Measurements from ENCODE around the gene KIF26A.

KIF26A gene

GRCh38 chr14:104190396-104191000, 52.1 kb downstream of the KIF26A start:
- no peak overlapping the region for H3K4me3 ChIP-seq (replicated peaks; ENCODE audit: low read depth, low read length)
- no peak for DNase-seq (ENCODE audit: low read depth)
- TF ChIP-seq, protein P1, sequence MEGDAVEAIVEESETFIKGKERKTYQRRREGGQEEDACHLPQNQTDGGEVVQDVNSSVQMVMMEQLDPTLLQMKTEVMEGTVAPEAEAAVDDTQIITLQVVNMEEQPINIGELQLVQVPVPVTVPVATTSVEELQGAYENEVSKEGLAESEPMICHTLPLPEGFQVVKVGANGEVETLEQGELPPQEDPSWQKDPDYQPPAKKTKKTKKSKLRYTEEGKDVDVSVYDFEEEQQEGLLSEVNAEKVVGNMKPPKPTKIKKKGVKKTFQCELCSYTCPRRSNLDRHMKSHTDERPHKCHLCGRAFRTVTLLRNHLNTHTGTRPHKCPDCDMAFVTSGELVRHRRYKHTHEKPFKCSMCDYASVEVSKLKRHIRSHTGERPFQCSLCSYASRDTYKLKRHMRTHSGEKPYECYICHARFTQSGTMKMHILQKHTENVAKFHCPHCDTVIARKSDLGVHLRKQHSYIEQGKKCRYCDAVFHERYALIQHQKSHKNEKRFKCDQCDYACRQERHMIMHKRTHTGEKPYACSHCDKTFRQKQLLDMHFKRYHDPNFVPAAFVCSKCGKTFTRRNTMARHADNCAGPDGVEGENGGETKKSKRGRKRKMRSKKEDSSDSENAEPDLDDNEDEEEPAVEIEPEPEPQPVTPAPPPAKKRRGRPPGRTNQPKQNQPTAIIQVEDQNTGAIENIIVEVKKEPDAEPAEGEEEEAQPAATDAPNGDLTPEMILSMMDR (IDR thresholded peaks at IDR 0.05; ENCODE audit: low read length, missing control alignments), result no peak

GRCh38 chr14:104191409-104191997, 53.1 kb downstream of the KIF26A start:
- H3K4me3 ChIP-seq (replicated peaks; ENCODE audit: low read depth, low read length), result no peak overlapping the region
- TF ChIP-seq, protein P1 (IDR thresholded peaks at IDR 0.05; ENCODE audit: low read length, missing control alignments), result no peak
- no peak for DNase-seq (ENCODE audit: low read depth)

GRCh38 chr14:104192146-104192882, 53.9 kb downstream of the KIF26A start:
- DNase-seq (ENCODE audit: low read depth), result no peak
- no peak overlapping the region for H3K4me3 ChIP-seq (replicated peaks; ENCODE audit: low read depth, low read length)
- TF ChIP-seq, protein P1 (IDR thresholded peaks at IDR 0.05; ENCODE audit: low read length, missing control alignments), result no peak

DNA sequence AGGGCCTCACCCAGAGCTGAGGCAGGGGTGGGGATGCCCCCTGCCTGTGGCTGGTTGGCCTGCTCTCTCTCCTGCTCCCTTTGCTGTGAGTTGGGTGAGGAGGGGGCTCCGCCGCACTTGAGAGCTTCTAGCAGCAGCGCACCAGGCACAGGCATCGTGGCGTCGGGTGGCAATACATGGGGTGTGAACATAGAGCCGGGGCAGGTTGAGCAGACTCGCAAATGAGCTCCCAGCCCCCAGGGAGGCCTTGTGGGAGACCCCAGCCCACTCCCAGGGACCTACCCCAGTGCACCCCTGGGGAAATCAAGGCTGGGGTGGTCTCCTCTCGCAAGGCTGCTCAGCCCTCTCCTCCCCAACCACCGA, 54.5 kb downstream of the KIF26A start:
- TF ChIP-seq, protein P1 (IDR thresholded peaks at IDR 0.05; ENCODE audit: low read length, missing control alignments), result no peak
- no peak for DNase-seq (ENCODE audit: low read depth)
- no peak overlapping the region for H3K4me3 ChIP-seq (replicated peaks; ENCODE audit: low read depth, low read length)

DNA sequence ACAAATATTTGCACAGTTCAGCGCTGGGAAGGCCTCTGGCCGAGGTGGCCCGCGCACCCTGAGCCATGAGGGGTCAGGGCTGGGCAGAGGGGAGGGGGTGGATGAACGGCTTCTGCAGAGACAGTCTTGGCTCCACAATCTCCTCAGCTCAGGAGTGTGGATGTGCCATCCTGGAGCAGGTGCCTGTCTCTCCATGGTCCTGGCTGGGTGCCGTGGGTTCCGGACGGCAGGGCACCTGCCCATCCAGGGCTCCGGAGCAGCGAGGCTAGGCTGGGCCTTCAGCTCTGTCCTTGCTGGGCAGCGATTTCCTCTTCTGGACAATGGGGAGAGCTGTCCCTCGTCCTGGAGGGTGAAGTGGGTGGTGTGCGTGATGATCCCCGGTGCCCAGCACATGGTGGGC, 55.6 kb downstream of the KIF26A start:
- H3K4me3 ChIP-seq (replicated peaks; ENCODE audit: low read depth, low read length), result no peak overlapping the region
- no peak for DNase-seq (ENCODE audit: low read depth)
- TF ChIP-seq, protein P1 (IDR thresholded peaks at IDR 0.05; ENCODE audit: low read length, missing control alignments), result no peak

GRCh38 chr14:104194716-104195115, 56.3 kb downstream of the KIF26A start:
- TF ChIP-seq, protein P1 (IDR thresholded peaks at IDR 0.05; ENCODE audit: low read length, missing control alignments), result no peak
- DNase-seq (ENCODE audit: low read depth), result no peak
- no peak overlapping the region for H3K4me3 ChIP-seq (replicated peaks; ENCODE audit: low read depth, low read length)

Measured in fibroblast of pulmonary artery (primary cell).